ENCODE results near the gene ROM1. TPM values are rescaled to one million over a fixed set of nuclear protein-coding genes. Genes with fewer than 3 reads are reported as not detected.

The ROM1 gene
- total RNA-seq, 1 experiment from 2014 or later = 2.7 TPM

- ChIA-PET RAD21 (ENCODE audit: low non-redundant PET in 1 of 2, low total read pairs in 2 of 2, uncharacterized antibody in 2 of 2, unreplicated experiment in 2 of 2) (interaction anchor here (1.0 kb wide), 3 partner anchors 16 to 150 kb away, joined by 3 to 6 read pairs (median 3); partner anchors contain the start of gene TUT1 (in 2 of the 2)), POLR2A (interaction anchor here (0.6 to 1.8 kb wide), 34 partner anchors 9 to 282 kb away, joined by 3 to 52 read pairs (median 6); partner anchors contain the start of genes AHNAK, C11orf98, CSKMT and HNRNPUL2), CTCF (interaction anchor here (0.9 to 1.8 kb wide), 6 partner anchors 13 to 181 kb away, joined by 4 to 18 read pairs (median 5); partner anchors contain the start of gene TUT1)
- no peak overlapping the region for H2AFZ ChIP-seq (ENCODE audit: low read depth, low read length, poor library complexity, severe bottlenecking)
- H3K79me2 ChIP-seq (ENCODE audit: insufficient read depth, low read length) = peaks cover 42% of the 10 kb centered on the region
- BruUV-seq (replicated peaks) = TSS peak; percentile 89
- H4K20me1 ChIP-seq (ENCODE audit: insufficient read depth) = peaks cover 3% of the 10 kb centered on the region; the same call in 1 of the 2 replicates
- ATAC-seq = peak; percentile 12
- no peaks in the 10 kb centered on the region for H3K9me2 ChIP-seq (ENCODE audit: insufficient read depth)
- H3K9ac ChIP-seq (ENCODE audit: low read length) = peak overlapping the region; percentile 75
- intact Hi-C loops (cut with micrococcal nuclease) = no loop called here
- H3K27ac ChIP-seq (ENCODE audit: low read depth, low read length) = peak overlapping the region; percentile 63
- TF ChIP-seq, protein P1, sequence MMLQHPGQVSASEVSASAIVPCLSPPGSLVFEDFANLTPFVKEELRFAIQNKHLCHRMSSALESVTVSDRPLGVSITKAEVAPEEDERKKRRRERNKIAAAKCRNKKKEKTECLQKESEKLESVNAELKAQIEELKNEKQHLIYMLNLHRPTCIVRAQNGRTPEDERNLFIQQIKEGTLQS (IDR thresholded peaks at IDR 0.05) = no peak
- 0 out of 2 replicates have a peak, but pooled peaks have one; percentile 13 for TF ChIP-seq JUND (IDR thresholded peaks at IDR 0.05)
- no peak for DNase-seq (ENCODE audit: low read depth, low spot score)
- H3K4me3 ChIP-seq (replicated peaks in 1 of 2; ENCODE audit: low read depth in 1 of 2, low read length in 2 of 2) = peak overlapping the region; percentile 43 to 99
- H3K4me1 ChIP-seq (ENCODE audit: control insufficient read depth in 1 of 2, insufficient read depth in 2 of 2, low read length in 2 of 2) = peaks cover 8 to 29% of the 10 kb centered on the region in 2 experiments
- H3K4me2 ChIP-seq (ENCODE audit: low read length) = peak overlapping the region; percentile 81
- H3K9me3 ChIP-seq (ENCODE audit: control insufficient read depth in 1 of 2, insufficient read depth in 1 of 2, low read depth in 1 of 2, low read length in 2 of 2) = no peaks in the 10 kb centered on the region
- H3K27me3 ChIP-seq (ENCODE audit: insufficient read depth, low read length) = no peaks in the 10 kb centered on the region
- peaks cover 35 to 56% of the 10 kb centered on the region in 2 experiments for H3K36me3 ChIP-seq (ENCODE audit: control insufficient read depth in 1 of 2, insufficient read depth in 2 of 2, low read length in 2 of 2)
These were observed 38.5 kb upstream of the ROM1 start for GRCh38 chr11:62574363-62575071.

GRCh38 chr11:62575156-62575555 is 37.9 kb upstream of the ROM1 start:
- Histone ChIP-seq H3K4me2 (ENCODE audit: low read length) (peak overlapping the region; percentile 81; the same call in 1 of the 2 replicates), H3K36me3 (ENCODE audit: control insufficient read depth in 1 of 2, insufficient read depth in 2 of 2, low read length in 2 of 2) (peaks cover 31 to 50% of the 10 kb centered on the region in 2 experiments), H3K27ac (ENCODE audit: low read depth, low read length) (peak overlapping the region; percentile 63), H3K27me3 (ENCODE audit: insufficient read depth, low read length) (no peaks in the 10 kb centered on the region), H3K9ac (ENCODE audit: low read length) (0 out of 2 replicates have a peak overlapping the region, but pooled peaks have one; percentile 75), H3K4me3 (replicated peaks in 1 of 2; ENCODE audit: low read depth in 1 of 2, low read length in 2 of 2) (no peak overlapping the region), H3K9me2 (ENCODE audit: insufficient read depth) (no peaks in the 10 kb centered on the region), H3K79me2 (ENCODE audit: insufficient read depth, low read length) (peaks cover 36% of the 10 kb centered on the region), H3K9me3 (ENCODE audit: control insufficient read depth in 1 of 2, insufficient read depth in 1 of 2, low read depth in 1 of 2, low read length in 2 of 2) (no peaks in the 10 kb centered on the region), H4K20me1 (ENCODE audit: insufficient read depth) (no peaks in the 10 kb centered on the region; the same call in 1 of the 2 replicates), H3K4me1 (ENCODE audit: control insufficient read depth in 1 of 2, insufficient read depth in 2 of 2, low read length in 2 of 2) (peaks cover 8 to 26% of the 10 kb centered on the region in 2 experiments), H2AFZ (ENCODE audit: low read depth, low read length, poor library complexity, severe bottlenecking) (no peak overlapping the region)
- intact Hi-C loops (cut with micrococcal nuclease) = no loop called here
- DNase-seq (ENCODE audit: low read depth, low spot score) = no peak
- ChIA-PET RAD21 (ENCODE audit: low non-redundant PET in 1 of 2, low total read pairs in 2 of 2, uncharacterized antibody in 2 of 2, unreplicated experiment in 2 of 2) (no interaction called here), CTCF (interaction anchor here (1.8 kb wide), 1 partner anchor 150 kb away, joined by 18 read pairs; no protein-coding TSS in a partner anchor), POLR2A (interaction anchor here (1.8 kb wide), 1 partner anchor 16 kb away, joined by 52 read pairs; the partner anchor contains the start of gene TUT1)
- TF ChIP-seq JUND (IDR thresholded peaks at IDR 0.05) (no peak), YY1 (IDR thresholded peaks at IDR 0.05; ENCODE audit: extremely low read depth, insufficient replicate concordance, low read depth, low read length) (no peak), ZBTB33 (IDR thresholded peaks at IDR 0.05; ENCODE audit: extremely low read depth, insufficient replicate concordance, low read length) (no peak), ZFX (IDR thresholded peaks at IDR 0.05) (no peak), POLR2A (IDR thresholded peaks at IDR 0.05; ENCODE audit: borderline replicate concordance, extremely low read depth, insufficient read depth, insufficient read length) (no peak), ELF1 (IDR thresholded peaks at IDR 0.05; ENCODE audit: borderline replicate concordance, low read depth) (no peak), TCF7L2 (IDR thresholded peaks at IDR 0.05; ENCODE audit: borderline replicate concordance, extremely low read depth, insufficient read depth, insufficient read length) (no peak), SIN3A (IDR thresholded peaks at IDR 0.05; ENCODE audit: low read depth) (no peak)
- TF ChIP-seq, protein P2, sequence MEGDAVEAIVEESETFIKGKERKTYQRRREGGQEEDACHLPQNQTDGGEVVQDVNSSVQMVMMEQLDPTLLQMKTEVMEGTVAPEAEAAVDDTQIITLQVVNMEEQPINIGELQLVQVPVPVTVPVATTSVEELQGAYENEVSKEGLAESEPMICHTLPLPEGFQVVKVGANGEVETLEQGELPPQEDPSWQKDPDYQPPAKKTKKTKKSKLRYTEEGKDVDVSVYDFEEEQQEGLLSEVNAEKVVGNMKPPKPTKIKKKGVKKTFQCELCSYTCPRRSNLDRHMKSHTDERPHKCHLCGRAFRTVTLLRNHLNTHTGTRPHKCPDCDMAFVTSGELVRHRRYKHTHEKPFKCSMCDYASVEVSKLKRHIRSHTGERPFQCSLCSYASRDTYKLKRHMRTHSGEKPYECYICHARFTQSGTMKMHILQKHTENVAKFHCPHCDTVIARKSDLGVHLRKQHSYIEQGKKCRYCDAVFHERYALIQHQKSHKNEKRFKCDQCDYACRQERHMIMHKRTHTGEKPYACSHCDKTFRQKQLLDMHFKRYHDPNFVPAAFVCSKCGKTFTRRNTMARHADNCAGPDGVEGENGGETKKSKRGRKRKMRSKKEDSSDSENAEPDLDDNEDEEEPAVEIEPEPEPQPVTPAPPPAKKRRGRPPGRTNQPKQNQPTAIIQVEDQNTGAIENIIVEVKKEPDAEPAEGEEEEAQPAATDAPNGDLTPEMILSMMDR (IDR thresholded peaks at IDR 0.05 in 2 of 3, conservative IDR thresholded peaks at IDR 0.05 in 1 of 3; ENCODE audit: borderline replicate concordance in 1 of 3, insufficient read depth in 1 of 3, low read depth in 2 of 3, low read length in 2 of 3) = no peak
- no TSS peak for BruUV-seq (replicated peaks)
- no peak for ATAC-seq
